HepG2 (cell line): ENCODE data around the gene TMEM258. TPM values are rescaled to one million over a fixed set of nuclear protein-coding genes. Genes with fewer than 3 reads are reported as not detected.

ENCODE experiments used
- ARID4A ChIP-seq: sonication (generic); formaldehyde crosslinking; IDR thresholded peaks from 2 replicates; pipeline ENCODE4 v1.5.0; 2020; ENCODE audit warnings: mild to moderate bottlenecking, missing genetic modification reagents, borderline replicate concordance
- ATF7-NPFF ChIP-seq: sonication (generic); formaldehyde crosslinking; IDR thresholded peaks from 2 replicates; pipeline ENCODE4 v1.8.1; 2023; ENCODE audit warnings: mild to moderate bottlenecking, low read depth, missing genetic modification reagents, moderate library complexity
- GFI1 ChIP-seq: sonication (generic); formaldehyde crosslinking; IDR thresholded peaks from 2 replicates; pipeline ENCODE4 v1.5.0; 2020; ENCODE audit warnings: missing genetic modification reagents, mild to moderate bottlenecking, borderline replicate concordance
- GPN1 ChIP-seq: sonication (generic); formaldehyde crosslinking; IDR thresholded peaks from 2 replicates; pipeline ENCODE4 v1.5.1; 2020; ENCODE audit warnings: missing genetic modification reagents, borderline replicate concordance
- MEIS1 ChIP-seq: sonication (generic); formaldehyde crosslinking; IDR thresholded peaks from 2 replicates; pipeline ENCODE4 v1.9.0; 2021; ENCODE audit warnings: mild to moderate bottlenecking, missing genetic modification reagents, moderate library complexity, borderline replicate concordance
- SALL2 ChIP-seq: sonication (generic); formaldehyde crosslinking; IDR thresholded peaks from 2 replicates; pipeline ENCODE4 v1.8.1; 2023; ENCODE audit warnings: mild to moderate bottlenecking, missing genetic modification reagents, inconsistent platforms
- YEATS2 ChIP-seq: sonication (generic); formaldehyde crosslinking; IDR thresholded peaks from 2 replicates; pipeline ENCODE4 v1.4.0; 2020; ENCODE audit warnings: missing genetic modification reagents, borderline replicate concordance
- ZNF121 ChIP-seq: sonication (generic); formaldehyde crosslinking; IDR thresholded peaks from 2 replicates; pipeline ENCODE4 v1.5.0; 2020; ENCODE audit warnings: mild to moderate bottlenecking, missing genetic modification reagents
- ZNF232 ChIP-seq: sonication (generic); formaldehyde crosslinking; IDR thresholded peaks from 2 replicates; pipeline ENCODE4 v1.4.0; 2020; ENCODE audit warnings: missing genetic modification reagents, borderline replicate concordance
- ZNF264 ChIP-seq: sonication (generic); formaldehyde crosslinking; IDR thresholded peaks from 2 replicates; pipeline ENCODE4 v1.4.0; 2020; ENCODE audit warnings: missing genetic modification reagents
- ZNF296 ChIP-seq: sonication (generic); formaldehyde crosslinking; conservative IDR thresholded peaks from 2 replicates; pipeline ENCODE4 v1.5.0; 2020; ENCODE audit warnings: mild to moderate bottlenecking, missing genetic modification reagents
- ZSCAN30 ChIP-seq: sonication (generic); formaldehyde crosslinking; IDR thresholded peaks from 2 replicates; pipeline ENCODE4 v1.5.0; 2020; ENCODE audit warnings: mild to moderate bottlenecking, missing genetic modification reagents
- polyA plus RNA-seq, 8 experiments: library from polyadenylated mRNA; depleted of rRNA in 3 of 8; stranded (reverse) in 7 of 8; unstranded in 1 of 8; fragments of >200 nt; fragmentation: Illumina TruSeq in 4 of 8; extraction: Trizol in 4 of 8; gene quantifications; 2 replicates each; pipeline versions ENCODE4 v1.2.1 to v1.2.3, GENCODE V29; 2011 to 2016; ENCODE audit warnings: low read depth in 4 of 8, missing spikeins in 1 of 8, mixed read lengths in 1 of 8; ENCODE audit not compliant: insufficient read depth in 1 of 8
- total RNA-seq, 5 experiments: library from RNA; depleted of rRNA; stranded (reverse); fragments of >200 nt; fragmentation: Illumina TruSeq; extraction: Trizol; gene quantifications; 2 replicates each; pipeline ENCODE4 v1.2.3, GENCODE V29; 2016; ENCODE audit warnings: low read depth in 1 of 5
- TF ChIP-seq, protein P1 (sequence below): sonication (generic); formaldehyde crosslinking; IDR thresholded peaks from 2 replicates; pipeline ENCODE4 v1.8.1; 2022; ENCODE audit warnings: low read depth, mild to moderate bottlenecking, missing genetic modification reagents
- TF ChIP-seq, protein P2 (sequence below): sonication (generic); formaldehyde crosslinking; IDR thresholded peaks from 2 replicates; pipeline ENCODE4 v1.4.0; 2020; ENCODE audit warnings: missing genetic modification reagents
- TF ChIP-seq, protein P3 (sequence below): sonication (generic); formaldehyde crosslinking; IDR thresholded peaks from 2 replicates; pipeline ENCODE4 v1.5.0; 2020; ENCODE audit warnings: missing genetic modification reagents, mild to moderate bottlenecking, borderline replicate concordance
- TF ChIP-seq, protein P4 (sequence below): sonication (generic); formaldehyde crosslinking; IDR thresholded peaks from 2 replicates; pipeline ENCODE4 v1.8.1; 2023; ENCODE audit warnings: mild to moderate bottlenecking, missing genetic modification reagents

TMEM258 gene
- total and polyA plus RNA-seq, 2 of the 13 experiments (the other 11 are each of a cell fraction or from before 2014, with no cell fraction given): 175 to 424 TPM

GRCh38 chr11:61747192-61747966, 45.0 kb downstream of the TMEM258 start (continued):
- TF ChIP-seq, protein P1, sequence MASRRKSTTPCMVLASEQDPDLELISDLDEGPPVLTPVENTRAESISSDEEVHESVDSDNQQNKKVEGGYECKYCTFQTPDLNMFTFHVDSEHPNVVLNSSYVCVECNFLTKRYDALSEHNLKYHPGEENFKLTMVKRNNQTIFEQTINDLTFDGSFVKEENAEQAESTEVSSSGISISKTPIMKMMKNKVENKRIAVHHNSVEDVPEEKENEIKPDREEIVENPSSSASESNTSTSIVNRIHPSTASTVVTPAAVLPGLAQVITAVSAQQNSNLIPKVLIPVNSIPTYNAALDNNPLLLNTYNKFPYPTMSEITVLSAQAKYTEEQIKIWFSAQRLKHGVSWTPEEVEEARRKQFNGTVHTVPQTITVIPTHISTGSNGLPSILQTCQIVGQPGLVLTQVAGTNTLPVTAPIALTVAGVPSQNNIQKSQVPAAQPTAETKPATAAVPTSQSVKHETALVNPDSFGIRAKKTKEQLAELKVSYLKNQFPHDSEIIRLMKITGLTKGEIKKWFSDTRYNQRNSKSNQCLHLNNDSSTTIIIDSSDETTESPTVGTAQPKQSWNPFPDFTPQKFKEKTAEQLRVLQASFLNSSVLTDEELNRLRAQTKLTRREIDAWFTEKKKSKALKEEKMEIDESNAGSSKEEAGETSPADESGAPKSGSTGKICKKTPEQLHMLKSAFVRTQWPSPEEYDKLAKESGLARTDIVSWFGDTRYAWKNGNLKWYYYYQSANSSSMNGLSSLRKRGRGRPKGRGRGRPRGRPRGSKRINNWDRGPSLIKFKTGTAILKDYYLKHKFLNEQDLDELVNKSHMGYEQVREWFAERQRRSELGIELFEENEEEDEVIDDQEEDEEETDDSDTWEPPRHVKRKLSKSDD (CRISPR knock-in tag): 0 out of 2 replicates have a peak, but pooled peaks have one; percentile 42
- peak; percentile 71 for TF ChIP-seq MEIS1
- TF ChIP-seq, protein P2, sequence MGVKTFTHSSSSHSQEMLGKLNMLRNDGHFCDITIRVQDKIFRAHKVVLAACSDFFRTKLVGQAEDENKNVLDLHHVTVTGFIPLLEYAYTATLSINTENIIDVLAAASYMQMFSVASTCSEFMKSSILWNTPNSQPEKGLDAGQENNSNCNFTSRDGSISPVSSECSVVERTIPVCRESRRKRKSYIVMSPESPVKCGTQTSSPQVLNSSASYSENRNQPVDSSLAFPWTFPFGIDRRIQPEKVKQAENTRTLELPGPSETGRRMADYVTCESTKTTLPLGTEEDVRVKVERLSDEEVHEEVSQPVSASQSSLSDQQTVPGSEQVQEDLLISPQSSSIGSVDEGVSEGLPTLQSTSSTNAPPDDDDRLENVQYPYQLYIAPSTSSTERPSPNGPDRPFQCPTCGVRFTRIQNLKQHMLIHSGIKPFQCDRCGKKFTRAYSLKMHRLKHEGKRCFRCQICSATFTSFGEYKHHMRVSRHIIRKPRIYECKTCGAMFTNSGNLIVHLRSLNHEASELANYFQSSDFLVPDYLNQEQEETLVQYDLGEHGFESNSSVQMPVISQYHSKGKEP: no peak
- peak; percentile 73; the same call in 1 of the 2 replicates for TF ChIP-seq YEATS2 (CRISPR knock-in tag)
- no peak for TF ChIP-seq SALL2 (CRISPR knock-in tag)
- TF ChIP-seq ZNF121 (CRISPR knock-in tag): peak; percentile 48; the same call in 1 of the 2 replicates
- TF ChIP-seq ARID4A (CRISPR knock-in tag): peak; percentile 58; the same call in 1 of the 2 replicates
- TF ChIP-seq ZNF296 (CRISPR knock-in tag): peak; percentile 86; the same call in 1 of the 2 replicates
- TF ChIP-seq ATF7-NPFF: 0 out of 2 replicates have a peak, but pooled peaks have one; percentile 24
- no peak for TF ChIP-seq GPN1 (CRISPR knock-in tag)
- TF ChIP-seq ZNF232 (CRISPR knock-in tag): no peak
- TF ChIP-seq, protein P3, sequence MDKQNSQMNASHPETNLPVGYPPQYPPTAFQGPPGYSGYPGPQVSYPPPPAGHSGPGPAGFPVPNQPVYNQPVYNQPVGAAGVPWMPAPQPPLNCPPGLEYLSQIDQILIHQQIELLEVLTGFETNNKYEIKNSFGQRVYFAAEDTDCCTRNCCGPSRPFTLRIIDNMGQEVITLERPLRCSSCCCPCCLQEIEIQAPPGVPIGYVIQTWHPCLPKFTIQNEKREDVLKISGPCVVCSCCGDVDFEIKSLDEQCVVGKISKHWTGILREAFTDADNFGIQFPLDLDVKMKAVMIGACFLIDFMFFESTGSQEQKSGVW (CRISPR knock-in tag): no peak
- no peak for TF ChIP-seq ZNF264 (CRISPR knock-in tag)
- peak; percentile 73 for TF ChIP-seq GFI1 (CRISPR knock-in tag)
- TF ChIP-seq ZSCAN30: no peak
- TF ChIP-seq, protein P4, sequence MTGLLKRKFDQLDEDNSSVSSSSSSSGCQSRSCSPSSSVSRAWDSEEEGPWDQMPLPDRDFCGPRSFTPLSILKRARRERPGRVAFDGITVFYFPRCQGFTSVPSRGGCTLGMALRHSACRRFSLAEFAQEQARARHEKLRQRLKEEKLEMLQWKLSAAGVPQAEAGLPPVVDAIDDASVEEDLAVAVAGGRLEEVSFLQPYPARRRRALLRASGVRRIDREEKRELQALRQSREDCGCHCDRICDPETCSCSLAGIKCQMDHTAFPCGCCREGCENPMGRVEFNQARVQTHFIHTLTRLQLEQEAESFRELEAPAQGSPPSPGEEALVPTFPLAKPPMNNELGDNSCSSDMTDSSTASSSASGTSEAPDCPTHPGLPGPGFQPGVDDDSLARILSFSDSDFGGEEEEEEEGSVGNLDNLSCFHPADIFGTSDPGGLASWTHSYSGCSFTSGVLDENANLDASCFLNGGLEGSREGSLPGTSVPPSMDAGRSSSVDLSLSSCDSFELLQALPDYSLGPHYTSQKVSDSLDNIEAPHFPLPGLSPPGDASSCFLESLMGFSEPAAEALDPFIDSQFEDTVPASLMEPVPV (CRISPR knock-in tag): 0 out of 2 replicates have a peak, but pooled peaks have one; percentile 52
